Esophagus muscularis mucosa (tissue), 4 donors: ENCODE results near the gene LUC7L. TPM values are rescaled to one million over a fixed set of nuclear protein-coding genes. Genes with fewer than 3 reads are reported as not detected.

Source experiments
- DNase-seq: peaks from one replicate; pipeline ENCODE4 v3.0.0-alpha.2; 2017; ENCODE audit errors: extremely low spot score
- H3K27ac ChIP-seq, 4 donors: fragments of 200-600 bp; sonication (generic); replicated peaks in 1 of 4; 1 replicate in 3 of 4; 2 replicates in 1 of 4; pipeline ENCODE4 v1.5.1; 2016 to 2019; ENCODE audit warnings: mild to moderate bottlenecking in 1 of 4
- H3K27me3 ChIP-seq, 4 donors: fragments of 200-600 bp; sonication (generic); one replicate each; pipeline versions ENCODE4 v1.5.1 to v1.6.0; 2016 to 2019
- H3K36me3 ChIP-seq, 4 donors: fragments of 200-600 bp; sonication (generic); one replicate each; pipeline ENCODE4 v1.5.1; 2016 to 2019
- H3K4me1 ChIP-seq, 4 donors: fragments of 200-600 bp; sonication (generic); one replicate each; pipeline ENCODE4 v1.5.1; 2016 to 2019
- H3K4me3 ChIP-seq, 4 donors: fragments of 200-600 bp; sonication (generic); 1 replicate in 2 of 4; 2 replicates in 2 of 4; pipeline ENCODE4 v1.5.1; 2016 to 2019; ENCODE audit warnings: mild to moderate bottlenecking in 4 of 4, moderate library complexity in 1 of 4
- H3K9me3 ChIP-seq, 4 donors: fragments of 200-600 bp; sonication (generic); 1 replicate in 3 of 4; 2 replicates in 1 of 4; pipeline ENCODE4 v1.5.1; 2016 to 2019
- CTCF ChIP-seq, 3 experiments: fragments of 200-600 bp in 2 of 3; fragments of 450-650 bp in 1 of 3; sonication (generic) in 2 of 3; IDR thresholded peaks; one replicate each; pipeline ENCODE4 v1.5.1; 2017 to 2019; ENCODE audit warnings: antibody characterized with exemption in 3 of 3, mild to moderate bottlenecking in 2 of 3, moderate library complexity in 1 of 3
- EP300 ChIP-seq: sonication (generic); formaldehyde crosslinking; IDR thresholded peaks from one replicate; pipeline ENCODE4 v1.6.1; 2017; ENCODE audit warnings: antibody characterized with exemption
- POLR2A ChIP-seq: fragments of 450-650 bp; IDR thresholded peaks from one replicate; pipeline ENCODE4 v1.6.1; 2017; ENCODE audit warnings: antibody characterized with exemption, moderate library complexity, mild to moderate bottlenecking, low read depth
- POLR2AphosphoS5 ChIP-seq, 2 donors: sonication (generic); formaldehyde crosslinking; IDR thresholded peaks; one replicate each; pipeline ENCODE4 v1.6.1; 2017; ENCODE audit warnings: antibody characterized with exemption in 2 of 2
- WGBS: methylation state at CpG from one replicate; pipeline ENCODE4 v1.1.5; 2018; 5-methylcytosine and 5-hydroxymethylcytosine counted together
- intact Hi-C: fragments of 100-400 bp; cut with DNase I; formaldehyde crosslinking; loops from one replicate; pipeline ENCODE4 v1.15.1; 2023
- total RNA-seq, 4 donors: library from RNA; depleted of rRNA; stranded (reverse); fragments of >200 nt; gene quantifications; one replicate each; pipeline versions ENCODE4 v1.1.0 to v1.2.1, GENCODE V29; 2016

The LUC7L gene
- total RNA-seq, 4 donors from 2014 or later: 34.8 to 60.6 (median 50.2) TPM

- DNase-seq: no peak
- H3K36me3 ChIP-seq: peaks cover 39 to 81% (median 69%) of the 10 kb centered on the region in 4 donors
- no peak for TF ChIP-seq POLR2A
- no peak for TF ChIP-seq EP300
- no peak for TF ChIP-seq CTCF (IDR thresholded peaks at IDR 0.05)
- TF ChIP-seq POLR2AphosphoS5 (IDR thresholded peaks at IDR 0.05): no peak
- WGBS: 91% methylated on average over 26 of the region's 29 CpGs
- H3K4me3 ChIP-seq: no peak overlapping the region
- H3K27me3 ChIP-seq: no peaks in the 10 kb centered on the region
- no peak overlapping the region for H3K27ac ChIP-seq
- intact Hi-C loops: no loop called here
- no peaks in the 10 kb centered on the region for H3K9me3 ChIP-seq
- H3K4me1 ChIP-seq: peaks cover 0 to 9% (median 4%) of the 10 kb centered on the region in 4 donors
Observed at GRCh38 chr16:262121-262745, 33.0 kb upstream of the LUC7L start.

GRCh38 chr16:261031-261691 is 31.9 kb upstream of the LUC7L start:
- WGBS: 87% methylated on average over 23 of the region's 28 CpGs
- no peak for DNase-seq
- Histone ChIP-seq H3K4me3 (no peak overlapping the region), H3K4me1 (peaks cover 0 to 5% (median 3%) of the 10 kb centered on the region in 4 donors), H3K27me3 (no peaks in the 10 kb centered on the region), H3K36me3 (peaks cover 39 to 92% (median 78%) of the 10 kb centered on the region in 4 donors), H3K27ac (no peak overlapping the region), H3K9me3 (no peaks in the 10 kb centered on the region)
- intact Hi-C loops: no loop called here
- TF ChIP-seq EP300 (no peak), POLR2A (no peak), CTCF (IDR thresholded peaks at IDR 0.05) (no peak), POLR2AphosphoS5 (IDR thresholded peaks at IDR 0.05) (no peak)

- peaks cover 44 to 96% (median 83%) of the 10 kb centered on the region in 4 donors for H3K36me3 ChIP-seq
- TF ChIP-seq POLR2A (no peak), CTCF (IDR thresholded peaks at IDR 0.05) (no peak), POLR2AphosphoS5 (IDR thresholded peaks at IDR 0.05) (no peak), EP300 (no peak)
- no peak overlapping the region for H3K4me3 ChIP-seq
- WGBS: 92% methylated on average over 17 of the region's 19 CpGs
- no peaks in the 10 kb centered on the region for H3K4me1 ChIP-seq
- no peak for DNase-seq
- H3K9me3 ChIP-seq: no peaks in the 10 kb centered on the region
- H3K27me3 ChIP-seq: no peaks in the 10 kb centered on the region
- intact Hi-C loops: no loop called here
- no peak overlapping the region for H3K27ac ChIP-seq
Observed at GRCh38 chr16:260326-260725, 31.1 kb upstream of the LUC7L start.

- no peak for DNase-seq
- Histone ChIP-seq H3K27ac (no peak overlapping the region), H3K36me3 (peaks cover 46 to 96% (median 84%) of the 10 kb centered on the region in 4 donors), H3K4me3 (no peak overlapping the region), H3K9me3 (no peaks in the 10 kb centered on the region), H3K27me3 (no peaks in the 10 kb centered on the region), H3K4me1 (no peaks in the 10 kb centered on the region)
- 88% methylated on average over 7 of the region's 13 CpGs for WGBS
- no peak for TF ChIP-seq CTCF (IDR thresholded peaks at IDR 0.05)
- TF ChIP-seq POLR2AphosphoS5 (IDR thresholded peaks at IDR 0.05): no peak
- TF ChIP-seq EP300: no peak
- no peak for TF ChIP-seq POLR2A
- intact Hi-C loops: no loop called here
Observed at GRCh38 chr16:259814-260253, 30.6 kb upstream of the LUC7L start.
